GM20431 (cell line): ENCODE measurements around the gene FHIT.

ENCODE experiments used
- in situ Hi-C: fragments of 300-500 bp; cut with MseI, MboI; formaldehyde crosslinking; loops from one replicate; pipeline ENCODE4 v1.15.0; 2020; ENCODE audit warnings: low sequenced_read_pairs; ENCODE audit not compliant: unreplicated experiment

FHIT gene

DNA sequence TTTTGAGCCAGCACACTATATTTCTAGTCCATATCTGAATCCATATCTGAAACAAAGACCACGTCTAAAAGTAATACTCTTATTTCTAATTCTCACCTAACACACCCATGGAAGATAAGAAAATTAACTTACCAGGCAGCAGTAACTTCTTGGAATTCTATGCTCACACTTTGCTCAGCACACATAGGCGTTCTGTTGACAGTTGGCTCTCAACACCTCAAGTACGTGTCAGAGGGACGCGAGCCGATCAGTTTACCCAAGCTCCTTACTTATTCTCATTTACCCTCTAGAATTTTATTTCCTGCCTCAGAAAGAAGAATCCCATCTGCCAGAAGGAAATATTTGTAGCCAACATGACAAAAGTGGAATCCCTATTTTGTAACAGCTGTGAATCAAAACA, 911.9 kb downstream of the FHIT start:
- in situ Hi-C loops, result no loop called here

DNA sequence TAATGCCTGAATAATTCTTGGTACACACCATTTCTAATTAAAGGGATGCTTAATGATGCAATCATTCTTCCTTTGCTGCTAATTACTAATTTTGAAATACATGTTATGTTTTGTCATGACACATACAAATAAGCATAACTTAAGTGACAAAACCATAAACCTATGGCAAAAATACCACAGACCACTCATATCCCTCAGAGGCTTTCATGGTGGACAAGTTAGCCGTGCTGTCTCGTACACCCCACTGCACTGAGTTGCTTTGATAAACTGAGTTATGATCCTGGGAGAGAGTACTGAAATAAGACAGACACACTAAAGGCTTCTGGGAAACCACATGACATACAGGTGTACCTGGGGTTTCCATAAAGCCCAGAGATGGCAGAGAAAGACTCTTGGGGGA, 913.8 kb downstream of the FHIT start:
- in situ Hi-C loops, result no loop called here

DNA sequence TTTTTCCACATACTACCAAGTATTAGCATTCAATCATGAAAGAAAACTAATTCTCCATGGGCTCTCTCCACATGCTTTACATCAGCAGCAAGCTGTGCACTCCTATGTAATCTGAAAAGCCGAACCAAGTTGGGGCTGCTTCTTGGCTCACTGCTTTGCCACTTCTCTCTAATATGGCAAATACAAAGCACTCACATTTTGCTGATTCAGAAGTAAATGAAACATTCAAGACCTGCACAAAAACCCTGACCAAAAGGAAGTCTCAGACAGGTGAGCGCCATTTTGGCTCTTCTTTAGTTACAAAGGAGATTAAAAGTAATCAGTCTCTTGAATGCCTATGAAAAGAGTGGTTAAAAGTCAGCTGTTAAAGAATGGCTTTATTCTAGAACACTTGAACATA, 915.2 kb downstream of the FHIT start:
- in situ Hi-C loops, result no loop called here

- in situ Hi-C loops, result no loop called here
Observed at GRCh38 chr3:60333710-60334109, 917.5 kb downstream of the FHIT start.

DNA sequence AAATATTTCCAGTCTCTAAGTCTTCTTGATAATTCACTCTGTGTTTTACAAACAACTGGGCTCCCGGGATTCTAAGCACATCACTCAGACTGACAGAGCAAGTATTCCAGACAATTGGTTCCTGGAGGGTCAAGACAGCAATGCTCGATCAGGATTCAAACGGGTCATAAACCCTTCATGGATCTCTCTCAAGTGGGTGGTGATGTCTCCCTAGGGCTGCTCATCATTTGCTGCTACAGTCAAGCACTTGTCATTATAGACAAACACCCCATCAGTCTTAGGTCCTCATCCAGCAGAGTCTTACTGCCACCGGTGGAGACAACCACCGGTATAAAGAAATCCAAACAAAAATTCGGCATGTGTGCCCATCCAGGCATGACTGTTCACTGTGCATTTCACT, 921.1 kb downstream of the FHIT start:
- in situ Hi-C loops, result no loop called here

GRCh38 chr3:60325610-60326170, 925.6 kb downstream of the FHIT start:
- in situ Hi-C loops, result no loop called here

GRCh38 chr3:60323651-60324050, 927.6 kb downstream of the FHIT start:
- in situ Hi-C loops, result no loop called here

DNA sequence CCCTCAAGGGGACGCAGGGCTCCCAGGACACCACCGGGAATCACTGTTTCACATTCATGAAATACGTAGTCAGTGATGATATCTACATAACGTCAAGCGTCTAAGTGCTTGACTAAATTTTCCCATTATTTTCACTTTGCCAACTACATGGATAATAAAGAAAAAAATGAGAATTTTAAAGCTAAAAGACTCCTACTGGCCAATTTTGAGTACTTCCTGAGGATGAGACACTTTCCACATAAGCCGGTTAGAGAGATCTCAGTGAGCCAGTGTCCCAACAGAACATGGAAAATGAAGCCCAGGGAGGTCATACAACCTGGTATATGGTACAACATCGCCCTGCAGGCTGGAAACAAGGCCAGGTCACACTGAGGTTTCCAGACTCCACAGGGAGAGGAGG, 928.1 kb downstream of the FHIT start:
- in situ Hi-C loops, result no loop called here

DNA sequence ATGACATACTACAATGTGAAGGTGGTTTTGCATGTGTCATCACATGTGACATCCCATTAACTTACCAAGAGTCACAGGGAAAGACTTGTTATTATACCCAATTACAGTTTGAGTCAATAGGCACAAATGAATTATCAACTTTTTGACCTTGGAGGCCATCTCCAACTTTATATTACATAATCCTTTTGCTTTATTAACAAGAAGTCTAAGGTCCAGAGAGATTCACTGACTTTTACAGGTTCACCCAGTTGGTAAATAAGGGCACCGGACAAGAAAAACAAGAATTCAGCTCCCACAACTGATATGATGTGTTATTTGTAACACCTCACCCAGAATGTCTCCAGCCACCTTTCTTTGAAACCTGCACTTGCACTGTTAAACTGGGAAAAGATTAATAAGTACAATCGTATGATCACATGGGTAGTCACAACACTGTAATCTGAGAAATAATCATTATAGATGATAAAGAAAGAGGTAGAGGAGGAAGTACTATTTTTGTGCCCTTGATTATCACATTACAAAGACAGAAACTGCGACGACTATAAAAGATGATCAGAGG, 928.9 kb downstream of the FHIT start:
- in situ Hi-C loops, result no loop called here

GRCh38 chr3:60319179-60319858, 931.9 kb downstream of the FHIT start:
- in situ Hi-C loops, result no loop called here

GRCh38 chr3:60316121-60316797, 935.0 kb downstream of the FHIT start:
- in situ Hi-C loops, result no loop called here

GRCh38 chr3:60313951-60314461, 937.2 kb downstream of the FHIT start:
- in situ Hi-C loops, result no loop called here

DNA sequence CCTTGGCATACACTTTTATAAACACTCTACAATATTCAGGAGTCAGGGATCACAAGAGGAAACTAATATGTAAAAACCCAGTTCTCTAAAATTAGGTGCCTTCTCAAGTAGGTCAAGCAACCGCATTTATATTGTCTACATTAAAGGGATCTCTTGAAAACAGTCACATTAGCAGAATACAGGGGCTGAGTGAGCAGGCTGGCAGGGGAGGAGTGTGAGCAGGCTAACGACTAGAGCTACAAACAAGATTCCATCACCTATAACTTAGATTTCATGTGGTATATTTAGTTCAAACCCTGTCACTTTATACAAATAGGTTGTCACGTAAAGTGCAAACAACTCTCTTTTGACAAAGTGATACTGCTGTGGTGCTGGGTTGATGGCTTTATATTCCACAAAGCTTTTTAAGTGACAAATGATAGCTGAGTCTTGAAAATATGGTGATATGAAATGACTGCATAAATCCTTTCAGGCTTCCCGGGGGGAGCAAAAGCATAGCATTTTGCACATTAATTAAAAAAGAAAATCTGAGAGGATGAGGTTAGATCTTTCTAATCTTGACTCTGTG, 937.9 kb downstream of the FHIT start:
- in situ Hi-C loops, result no loop called here

GRCh38 chr3:60309539-60310268, 941.5 kb downstream of the FHIT start:
- in situ Hi-C loops, result no loop called here

- in situ Hi-C loops, result no loop called here
Observed at GRCh38 chr3:60308808-60309207, 942.4 kb downstream of the FHIT start.

- in situ Hi-C loops, result no loop called here
Observed at GRCh38 chr3:60307562-60308199, 943.6 kb downstream of the FHIT start.

DNA sequence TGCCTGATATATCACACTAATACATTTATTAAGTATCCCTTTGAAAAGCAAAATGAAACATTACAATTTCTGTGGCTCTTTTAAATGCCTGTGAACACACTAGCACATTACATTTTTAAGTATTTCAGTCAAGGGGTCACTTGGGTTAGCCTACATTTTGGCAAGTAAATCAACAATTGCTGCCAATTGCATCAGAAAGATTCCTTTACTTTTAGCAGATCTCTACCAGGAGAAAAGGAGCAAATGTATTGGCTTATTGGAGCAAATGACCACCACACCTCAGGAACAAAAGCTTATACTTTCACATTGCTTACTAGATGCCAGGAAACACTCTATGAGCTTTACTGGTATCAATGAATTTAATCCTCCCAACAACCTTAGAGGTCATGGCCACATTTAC, 947.1 kb downstream of the FHIT start:
- in situ Hi-C loops, result no loop called here

DNA sequence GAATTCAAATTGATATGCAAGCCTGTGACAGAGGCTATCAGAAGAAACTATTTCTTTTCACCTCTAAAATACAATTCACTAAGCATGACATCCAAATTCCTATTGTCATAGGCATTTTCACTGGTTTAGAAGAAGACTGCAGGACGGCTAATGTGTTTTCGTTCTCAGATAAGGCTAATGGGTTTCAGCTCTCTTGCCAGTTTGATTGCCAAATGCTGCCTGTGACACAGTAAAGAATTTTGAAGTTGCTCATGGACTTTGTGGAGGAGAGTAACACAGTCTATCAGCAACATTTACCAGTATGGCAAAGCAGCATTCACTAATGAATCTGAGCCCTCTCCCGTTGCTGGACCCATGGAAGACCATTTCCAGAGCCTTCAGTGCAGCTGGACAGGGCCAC, 948.1 kb downstream of the FHIT start:
- in situ Hi-C loops, result no loop called here

- in situ Hi-C loops, result no loop called here
Observed at GRCh38 chr3:60301142-60301541, 950.1 kb downstream of the FHIT start.

- in situ Hi-C loops, result no loop called here
Observed at GRCh38 chr3:60298141-60298540, 953.1 kb downstream of the FHIT start.
